NOMO-1 treated with DMSO at 0.1 percent for 48 hours (cell line): Measurements from ENCODE around the gene TP53BP2.
"Not testable (repeated sequence)": the region's sequence is repeated elsewhere in the genome, so short reads cannot be mapped to it uniquely, and the experiment has no call there.

Source experiments
- DNase-seq: peaks from one replicate; lab custom pipeline; 2025; ENCODE audit not compliant: unreplicated experiment; lab: John Stamatoyannopoulos, UW

Gene TP53BP2, protein sequence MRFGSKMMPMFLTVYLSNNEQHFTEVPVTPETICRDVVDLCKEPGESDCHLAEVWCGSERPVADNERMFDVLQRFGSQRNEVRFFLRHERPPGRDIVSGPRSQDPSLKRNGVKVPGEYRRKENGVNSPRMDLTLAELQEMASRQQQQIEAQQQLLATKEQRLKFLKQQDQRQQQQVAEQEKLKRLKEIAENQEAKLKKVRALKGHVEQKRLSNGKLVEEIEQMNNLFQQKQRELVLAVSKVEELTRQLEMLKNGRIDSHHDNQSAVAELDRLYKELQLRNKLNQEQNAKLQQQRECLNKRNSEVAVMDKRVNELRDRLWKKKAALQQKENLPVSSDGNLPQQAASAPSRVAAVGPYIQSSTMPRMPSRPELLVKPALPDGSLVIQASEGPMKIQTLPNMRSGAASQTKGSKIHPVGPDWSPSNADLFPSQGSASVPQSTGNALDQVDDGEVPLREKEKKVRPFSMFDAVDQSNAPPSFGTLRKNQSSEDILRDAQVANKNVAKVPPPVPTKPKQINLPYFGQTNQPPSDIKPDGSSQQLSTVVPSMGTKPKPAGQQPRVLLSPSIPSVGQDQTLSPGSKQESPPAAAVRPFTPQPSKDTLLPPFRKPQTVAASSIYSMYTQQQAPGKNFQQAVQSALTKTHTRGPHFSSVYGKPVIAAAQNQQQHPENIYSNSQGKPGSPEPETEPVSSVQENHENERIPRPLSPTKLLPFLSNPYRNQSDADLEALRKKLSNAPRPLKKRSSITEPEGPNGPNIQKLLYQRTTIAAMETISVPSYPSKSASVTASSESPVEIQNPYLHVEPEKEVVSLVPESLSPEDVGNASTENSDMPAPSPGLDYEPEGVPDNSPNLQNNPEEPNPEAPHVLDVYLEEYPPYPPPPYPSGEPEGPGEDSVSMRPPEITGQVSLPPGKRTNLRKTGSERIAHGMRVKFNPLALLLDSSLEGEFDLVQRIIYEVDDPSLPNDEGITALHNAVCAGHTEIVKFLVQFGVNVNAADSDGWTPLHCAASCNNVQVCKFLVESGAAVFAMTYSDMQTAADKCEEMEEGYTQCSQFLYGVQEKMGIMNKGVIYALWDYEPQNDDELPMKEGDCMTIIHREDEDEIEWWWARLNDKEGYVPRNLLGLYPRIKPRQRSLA

DNA sequence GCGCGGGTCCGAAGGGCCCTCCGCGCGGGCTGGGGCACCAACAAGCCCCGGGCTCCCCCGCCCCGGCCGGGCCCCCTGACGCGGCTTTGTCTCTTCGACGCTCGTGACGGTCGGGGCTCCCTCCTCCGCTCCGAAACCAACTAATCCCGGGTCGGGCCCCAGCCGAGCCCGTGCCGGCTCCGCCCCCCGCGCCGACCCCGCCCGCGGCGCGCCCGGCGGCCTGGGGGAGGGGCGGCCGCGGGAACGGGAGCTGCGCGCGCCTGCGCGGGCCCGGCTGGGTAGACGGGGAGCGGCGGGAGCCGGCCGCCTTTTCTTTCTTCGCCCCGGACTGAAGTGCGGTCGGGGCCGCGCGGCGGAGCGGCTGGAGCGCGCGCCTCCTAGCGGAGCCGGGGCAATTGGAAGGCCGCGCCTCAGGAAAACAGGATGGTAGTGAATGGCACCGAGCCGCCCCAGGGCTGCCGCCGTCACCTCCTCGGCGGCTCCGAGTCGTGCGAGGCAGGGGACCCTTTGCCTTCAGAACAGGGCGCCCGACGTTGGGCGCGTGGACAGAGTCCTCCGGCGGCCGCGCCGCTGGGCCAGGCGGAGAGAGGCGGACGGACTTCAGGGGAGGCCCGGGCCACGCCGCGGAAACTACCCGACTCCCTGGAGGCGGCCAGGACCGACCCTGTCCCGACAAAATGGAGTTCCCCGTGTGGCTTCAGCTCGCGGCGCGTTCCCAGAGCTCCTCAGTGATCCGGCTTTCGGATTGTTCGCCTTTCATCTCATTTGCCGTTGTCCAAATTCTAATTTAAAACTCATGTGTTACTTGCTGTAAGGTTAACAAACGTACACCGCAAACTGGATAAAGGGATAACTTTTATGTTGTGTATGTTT, at the start of gene TP53BP2:
Gene TP53BP2 (minus strand): TSS at position 138 of the 873 bp plus-strand sequence. CDS start 267 bp downstream, outside the sequence.
- DNase-seq, result peak; percentile 80

- not testable (repeated sequence) for DNase-seq
These were observed 44.7 kb upstream of the TP53BP2 start for GRCh38 chr1:223890494-223890893.

- not testable (repeated sequence) for DNase-seq
These were observed 43.6 kb upstream of the TP53BP2 start for GRCh38 chr1:223889319-223889718.

DNA sequence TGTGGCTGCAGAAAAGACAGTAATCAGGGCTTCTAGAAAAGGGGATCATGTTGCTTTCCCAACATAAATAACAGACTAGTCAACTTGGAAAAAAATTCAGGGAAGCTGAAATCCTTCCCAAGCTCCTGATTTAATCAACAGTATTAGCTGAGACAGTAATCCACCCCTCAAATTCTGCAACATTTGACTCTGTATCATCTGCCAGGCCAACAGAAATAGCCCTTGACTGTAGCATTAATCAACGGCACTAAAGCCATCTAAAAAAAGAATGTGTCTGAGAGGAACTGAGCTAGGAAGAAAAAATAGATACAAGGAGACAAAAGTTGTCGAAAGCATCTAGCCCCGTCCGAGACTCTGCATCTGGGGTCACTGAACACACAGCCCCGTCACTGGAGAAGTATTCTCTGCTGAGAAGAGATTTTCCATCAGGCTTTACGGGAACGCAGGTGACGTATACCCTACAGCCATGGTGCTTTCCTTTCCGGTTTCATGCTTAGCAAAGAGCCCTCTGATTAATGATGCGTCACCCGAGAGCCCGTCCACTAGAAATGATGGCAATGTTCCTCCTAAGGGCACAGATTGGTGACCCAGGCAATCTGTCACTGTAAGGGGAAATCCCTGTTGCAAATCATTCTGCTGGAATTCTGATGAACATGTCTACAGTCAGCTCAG, 42.1 kb upstream of the TP53BP2 start:
- peak; percentile 84 for DNase-seq

DNA sequence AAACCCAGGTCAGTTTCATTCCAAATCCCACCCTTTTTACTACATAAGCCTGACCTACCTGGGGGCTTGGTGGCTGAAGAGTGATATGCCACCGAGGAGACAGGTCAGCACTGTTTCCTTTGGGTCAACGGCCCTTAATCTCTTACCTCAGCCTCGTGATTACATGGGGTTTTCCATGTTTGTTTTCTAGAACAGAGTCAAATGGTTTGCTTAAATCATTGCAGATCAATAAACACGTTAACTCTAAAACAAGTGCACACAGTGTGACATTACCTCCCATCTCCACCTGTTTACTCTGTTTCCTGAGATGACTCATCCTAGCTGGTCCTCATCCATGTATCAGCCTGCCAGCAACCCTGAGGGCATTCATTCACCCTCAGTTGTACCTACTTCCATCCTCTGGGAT, 40.8 kb upstream of the TP53BP2 start:
- DNase-seq, result no peak

- no peak for DNase-seq
These were observed 39.9 kb upstream of the TP53BP2 start for GRCh38 chr1:223885614-223886013.

DNA sequence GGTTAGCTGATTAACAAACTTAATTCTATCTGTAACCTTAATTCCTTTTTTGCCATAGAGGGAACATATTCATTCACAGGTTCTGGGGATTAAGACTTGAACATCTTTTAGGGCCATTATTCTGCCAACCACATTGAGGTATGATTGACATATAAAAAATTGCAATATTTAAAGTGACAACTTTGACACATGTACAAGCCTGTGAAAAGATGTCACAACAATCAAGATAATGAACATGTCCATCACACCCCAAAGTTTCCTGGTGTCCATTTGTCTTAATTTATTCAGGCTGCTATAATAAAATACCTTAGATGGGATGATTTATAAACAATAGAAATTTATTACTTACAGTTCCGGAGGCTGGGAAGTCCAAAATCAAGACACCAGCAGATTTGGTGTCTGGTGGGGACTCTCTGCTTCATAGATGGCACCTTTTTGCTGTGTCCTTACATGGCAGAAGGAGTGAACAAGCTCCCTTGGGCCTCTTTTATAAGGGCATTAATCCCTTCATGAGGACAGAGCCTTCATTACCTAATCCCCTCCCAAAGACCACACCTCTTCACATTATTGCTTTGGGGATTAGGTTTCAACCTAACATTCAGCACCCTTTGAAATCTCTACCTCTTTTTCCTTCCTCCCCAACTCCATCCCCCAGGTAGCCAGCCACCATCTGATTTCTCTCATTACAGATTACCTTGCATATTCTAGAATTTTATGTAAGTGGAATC, 33.0 kb upstream of the TP53BP2 start:
- no peak for DNase-seq

GRCh38 chr1:223877804-223878203, 32.1 kb upstream of the TP53BP2 start:
- DNase-seq, result no peak

- DNase-seq, result no peak
These were observed 30.8 kb upstream of the TP53BP2 start for GRCh38 chr1:223876590-223876989.

- DNase-seq, result no peak
These were observed 27.3 kb upstream of the TP53BP2 start for GRCh38 chr1:223873044-223873443.

- no peak for DNase-seq
These were observed 26.7 kb upstream of the TP53BP2 start for GRCh38 chr1:223872308-223872901.

DNA sequence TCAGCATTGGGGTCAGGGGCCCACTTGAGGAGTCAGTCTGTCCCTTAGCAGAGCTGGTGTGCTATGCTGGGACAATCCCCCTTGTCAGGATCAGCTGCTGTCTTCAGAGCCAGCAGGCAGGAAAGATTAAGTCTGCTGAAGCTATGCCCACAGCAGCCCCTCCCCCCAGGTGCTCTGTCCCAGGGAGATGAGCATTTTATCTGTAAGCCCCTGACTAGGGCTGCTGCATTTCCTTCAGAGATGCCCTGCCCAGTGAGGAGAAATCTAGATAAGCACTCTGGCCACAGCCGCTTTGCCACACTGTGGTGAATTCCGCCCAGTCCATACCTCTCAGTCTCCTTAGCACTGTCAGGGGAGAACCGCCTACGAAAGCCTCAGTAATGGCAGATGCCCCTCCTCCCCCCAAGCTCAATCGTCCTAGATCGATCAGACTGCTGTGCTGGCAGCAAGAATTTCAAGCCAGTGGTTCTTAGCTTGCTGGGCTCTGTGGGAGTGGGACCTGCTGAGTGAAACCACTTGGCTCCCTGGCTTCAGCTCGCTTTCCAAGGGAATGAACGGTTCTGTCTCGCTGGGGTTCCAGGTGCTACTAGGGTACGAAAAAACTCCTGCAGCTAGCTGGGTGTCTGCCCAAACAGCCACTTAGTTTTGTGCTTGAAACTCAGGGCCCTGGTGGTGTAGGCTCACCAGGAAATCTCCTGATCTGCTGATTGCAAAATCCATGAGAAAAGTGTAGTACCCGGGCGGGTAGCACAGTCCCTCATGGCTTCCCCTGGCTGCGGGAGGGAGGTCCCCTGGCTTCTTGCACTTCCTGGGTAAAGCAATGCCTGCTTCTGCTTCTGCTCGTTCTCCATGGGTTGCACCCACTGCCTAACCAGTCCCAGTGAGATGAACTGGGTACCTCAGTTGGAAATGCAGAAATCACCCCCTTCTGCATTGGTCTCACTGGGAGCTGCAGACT, 25.1 kb upstream of the TP53BP2 start:
- DNase-seq, result peak; percentile 36

DNA sequence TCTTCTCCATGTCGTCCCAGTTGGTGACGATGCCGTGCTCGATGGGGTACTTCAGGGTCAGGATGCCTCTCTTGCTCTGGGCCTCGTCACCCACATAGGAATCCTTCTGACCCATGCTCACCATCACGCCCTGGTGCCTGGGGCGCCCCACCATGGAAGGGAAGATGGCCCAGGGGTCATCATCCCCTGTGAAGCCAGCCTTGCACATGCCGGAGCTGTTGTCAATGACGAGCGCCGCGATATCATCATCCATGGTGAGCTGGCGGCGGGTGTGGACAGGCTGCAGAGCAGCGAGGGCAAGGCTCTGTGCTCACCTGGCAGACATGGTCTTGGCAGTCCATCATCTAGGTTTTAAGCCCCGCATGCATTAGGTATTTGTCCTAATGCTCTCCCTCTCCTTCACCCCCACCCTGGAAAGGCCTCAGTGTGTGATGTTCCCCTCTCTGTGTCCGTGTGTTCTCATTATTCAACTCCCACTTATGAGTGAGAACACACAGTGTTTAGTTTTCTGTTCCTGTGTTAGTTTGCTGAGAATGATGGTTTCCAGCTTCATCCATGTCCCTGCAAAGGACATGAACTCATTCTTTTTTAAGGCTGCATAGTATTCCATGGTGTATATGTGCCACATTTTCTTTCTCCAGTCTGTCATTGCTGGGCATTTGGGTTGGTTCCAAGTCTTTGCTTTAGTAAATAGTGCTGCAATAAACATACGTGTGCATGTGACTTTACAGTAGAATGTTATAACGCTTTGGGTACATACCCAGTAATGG, 19.0 kb upstream of the TP53BP2 start:
- DNase-seq, result not testable (repeated sequence)

- no peak for DNase-seq
These were observed 18.3 kb upstream of the TP53BP2 start for GRCh38 chr1:223864084-223864483.

DNA sequence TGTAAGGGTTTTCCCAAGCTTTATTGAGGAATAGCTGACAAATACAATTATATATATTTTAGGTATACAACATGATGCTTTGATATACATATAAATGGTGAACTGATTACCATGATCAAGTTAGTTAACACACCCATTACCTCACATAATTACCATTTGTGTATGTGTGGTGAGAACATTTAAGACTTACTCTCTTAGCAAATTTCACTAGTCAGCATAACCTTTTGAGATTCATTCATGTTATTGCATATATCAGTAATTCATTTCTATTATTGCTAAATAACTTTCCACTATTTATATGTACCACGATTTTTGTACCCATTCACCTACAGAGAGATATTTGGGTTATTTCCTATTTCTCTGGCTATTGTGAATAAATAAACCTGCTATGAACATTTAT, 16.2 kb upstream of the TP53BP2 start:
- DNase-seq, result no peak

DNA sequence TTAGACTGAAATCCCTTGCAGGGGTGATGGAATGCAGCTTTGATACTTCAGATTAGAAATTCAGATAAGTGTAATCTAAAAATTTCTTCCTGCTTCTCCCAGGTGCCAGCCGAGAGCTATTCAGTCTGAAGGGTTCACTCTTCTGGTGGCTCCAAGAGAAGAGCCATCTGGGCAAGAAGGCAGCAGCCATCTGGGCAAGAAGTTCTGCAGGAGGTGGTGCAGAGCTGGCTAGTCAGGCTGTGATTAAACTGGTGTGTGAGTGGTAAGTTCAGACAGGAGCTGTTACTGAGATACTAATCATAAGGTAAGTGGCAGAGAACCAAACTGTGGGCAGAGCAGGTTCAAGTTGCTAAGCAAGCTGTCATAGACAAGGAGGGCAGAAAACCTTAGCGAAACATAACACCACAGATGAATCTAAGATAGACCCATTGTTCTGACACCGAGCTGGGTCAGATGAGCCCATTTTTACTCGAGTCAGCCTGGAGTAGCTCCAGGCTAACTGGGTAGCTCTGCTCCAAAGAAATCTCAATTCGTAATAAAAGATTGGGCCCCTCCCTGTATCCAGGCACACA, 14.4 kb upstream of the TP53BP2 start:
- no peak for DNase-seq

GRCh38 chr1:223859058-223859457, 13.3 kb upstream of the TP53BP2 start:
- DNase-seq, result no peak
